Activated CD4-positive, alpha-beta T cell treated with anti-CD3 and anti-CD28 coated beads, Interleukin-2, amount 50 U/mL, for 1 hour (primary cell): ENCODE results near the gene CD22.
A peak's percentile ranks its signal among the peaks of the same experiment; 100 is the strongest.
"Not testable (repeated sequence)": the region's sequence is repeated elsewhere in the genome, so short reads cannot be mapped to it uniquely, and the experiment has no call there.

ENCODE experiments used
- DNase-seq: peaks from one replicate; pipeline ENCODE4 v3.0.0-alpha.2; 2020

Gene CD22

GRCh38 chr19:35345671-35346111 lies 16.7 kb downstream of the CD22 start:
- no peak for DNase-seq

DNA sequence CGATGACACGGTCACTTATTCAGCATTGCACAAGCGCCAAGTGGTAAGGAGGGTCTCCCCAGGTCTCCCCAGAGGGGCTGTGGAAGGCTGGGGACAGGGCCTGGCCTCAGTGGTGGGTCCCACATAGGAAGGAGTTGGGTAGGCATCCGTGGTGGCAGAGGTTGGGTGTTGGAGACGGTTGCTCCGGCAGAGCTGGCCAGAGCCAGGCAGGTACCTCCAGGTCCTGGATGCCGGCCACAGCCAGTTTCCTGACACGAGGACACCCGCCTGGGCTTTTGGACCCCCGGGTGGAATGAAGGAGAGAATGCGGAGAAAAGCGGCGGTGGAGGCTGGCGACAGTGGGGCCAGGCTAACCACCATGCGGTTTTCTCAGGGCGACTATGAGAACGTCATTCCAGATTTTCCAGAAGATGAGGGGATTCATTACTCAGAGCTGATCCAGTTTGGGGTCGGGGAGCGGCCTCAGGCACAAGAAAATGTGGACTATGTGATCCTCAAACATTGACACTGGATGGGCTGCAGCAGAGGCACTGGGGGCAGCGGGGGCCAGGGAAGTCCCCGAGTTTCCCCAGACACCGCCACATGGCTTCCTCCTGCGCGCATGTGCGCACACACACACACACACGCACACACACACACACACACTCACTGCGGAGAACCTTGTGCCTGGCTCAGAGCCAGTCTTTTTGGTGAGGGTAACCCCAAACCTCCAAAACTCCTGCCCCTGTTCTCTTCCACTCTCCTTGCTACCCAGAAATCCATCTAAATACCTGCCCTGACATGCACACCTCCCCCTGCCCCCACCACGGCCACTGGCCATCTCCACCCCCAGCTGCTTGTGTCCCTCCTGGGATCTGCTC lies 17.4 kb downstream of the CD22 start:
- peak; percentile 73 for DNase-seq

GRCh38 chr19:35347171-35347929 lies 18.4 kb downstream of the CD22 start, which contains the start of gene FFAR1:
TSS of gene FFAR1 (plus strand) at chr19:35347902. CDS start at chr19:35351552, 3,650 bp downstream.
- DNase-seq: peak; percentile 36

DNA sequence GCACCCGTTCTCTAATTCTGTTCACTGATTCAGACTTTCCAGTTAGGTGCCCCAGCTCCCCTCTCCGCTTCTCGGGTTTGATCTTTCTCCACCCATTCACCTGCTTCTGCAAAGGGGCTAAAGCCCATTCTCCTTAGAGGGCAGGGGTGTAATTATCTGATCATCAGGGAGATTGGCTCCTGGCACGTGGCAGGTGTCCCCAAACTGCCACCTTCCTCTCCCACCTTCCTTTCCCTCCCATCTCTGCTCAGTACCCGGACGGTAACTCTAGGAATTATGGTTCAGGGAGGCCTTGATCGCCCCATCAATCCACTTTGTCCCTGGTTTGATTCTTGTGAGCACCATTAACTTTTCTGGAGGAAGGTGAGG lies 18.9 kb downstream of the CD22 start:
- no peak for DNase-seq

DNA sequence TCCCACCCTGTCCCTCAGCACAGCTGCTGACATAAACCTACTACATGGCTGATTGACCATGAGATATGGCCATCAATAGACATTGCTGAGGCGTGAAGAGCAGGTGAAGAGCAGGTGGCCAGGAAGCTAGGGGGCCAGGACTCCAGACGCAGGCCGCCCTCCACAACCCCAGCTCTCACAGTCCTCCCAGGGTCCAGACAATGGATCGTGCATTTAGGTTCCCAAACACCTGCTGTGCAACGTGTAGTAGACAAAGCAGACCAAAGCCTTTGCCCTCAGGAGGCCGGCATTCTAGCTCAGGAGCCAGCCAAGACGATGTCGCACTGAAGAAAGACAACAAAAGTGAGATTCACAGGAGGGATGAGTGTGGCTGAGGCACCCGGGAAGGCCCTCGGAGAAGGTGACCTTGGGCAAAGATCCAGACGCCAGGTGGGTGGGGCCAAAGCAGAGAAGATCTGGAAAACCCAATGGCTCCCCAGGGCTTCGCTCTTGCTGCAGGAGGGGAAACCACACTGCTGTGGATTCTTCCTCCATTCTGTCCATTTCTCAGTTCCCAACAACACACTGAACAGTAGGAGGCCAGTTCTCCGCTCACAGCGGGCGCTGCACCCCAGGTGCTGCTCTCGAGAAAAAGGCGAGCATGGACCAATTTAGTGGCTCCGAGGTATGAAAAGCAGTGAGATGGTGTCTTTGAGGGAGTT lies 20.1 kb downstream of the CD22 start:
- no peak for DNase-seq

DNA sequence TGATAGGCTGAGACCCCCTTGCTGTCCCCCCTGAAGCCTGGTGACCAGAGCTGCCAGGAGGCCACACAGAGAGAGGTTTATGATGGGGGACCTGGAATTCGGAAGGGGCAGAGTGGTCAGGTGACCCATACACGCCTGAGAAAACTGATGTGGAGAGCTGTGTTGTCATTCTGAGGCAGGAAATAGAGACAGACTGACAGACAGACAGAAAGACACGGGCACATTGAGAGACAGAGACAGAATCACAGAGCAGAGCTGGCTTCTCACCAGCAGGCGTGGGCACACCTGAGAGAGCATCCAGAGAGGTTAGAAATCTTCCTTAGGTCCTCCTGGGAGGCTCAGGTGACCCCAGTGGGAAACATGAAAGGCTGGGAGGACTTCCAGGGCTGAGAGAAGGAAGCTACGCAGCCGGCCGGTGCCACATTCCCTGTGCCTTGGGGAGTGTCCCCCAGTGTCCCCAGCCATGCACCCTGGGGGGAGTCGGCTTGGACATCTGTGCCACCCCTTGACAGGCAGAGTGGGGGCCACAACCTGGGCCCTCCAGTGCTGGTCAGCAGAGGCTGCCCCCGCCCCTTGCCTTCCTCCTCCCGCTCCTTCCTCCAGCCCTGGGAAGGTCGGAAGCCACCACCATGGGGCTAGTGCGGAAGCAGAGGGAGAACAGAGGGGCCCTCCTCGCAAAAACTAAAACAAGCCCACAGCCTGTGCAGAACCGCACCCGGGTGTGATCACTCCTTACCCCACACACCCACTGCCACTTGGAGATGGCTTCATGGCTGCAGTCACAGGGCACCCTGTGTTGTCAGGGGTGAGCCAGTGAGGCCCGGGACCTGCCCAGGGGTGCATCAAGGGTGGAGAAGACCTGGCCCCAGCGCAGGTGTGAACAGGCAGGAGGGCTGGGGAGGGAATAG lies 20.9 kb downstream of the CD22 start:
- DNase-seq: no peak

- no peak for DNase-seq
Observed at GRCh38 chr19:35350591-35350990, 21.6 kb downstream of the CD22 start.

DNA sequence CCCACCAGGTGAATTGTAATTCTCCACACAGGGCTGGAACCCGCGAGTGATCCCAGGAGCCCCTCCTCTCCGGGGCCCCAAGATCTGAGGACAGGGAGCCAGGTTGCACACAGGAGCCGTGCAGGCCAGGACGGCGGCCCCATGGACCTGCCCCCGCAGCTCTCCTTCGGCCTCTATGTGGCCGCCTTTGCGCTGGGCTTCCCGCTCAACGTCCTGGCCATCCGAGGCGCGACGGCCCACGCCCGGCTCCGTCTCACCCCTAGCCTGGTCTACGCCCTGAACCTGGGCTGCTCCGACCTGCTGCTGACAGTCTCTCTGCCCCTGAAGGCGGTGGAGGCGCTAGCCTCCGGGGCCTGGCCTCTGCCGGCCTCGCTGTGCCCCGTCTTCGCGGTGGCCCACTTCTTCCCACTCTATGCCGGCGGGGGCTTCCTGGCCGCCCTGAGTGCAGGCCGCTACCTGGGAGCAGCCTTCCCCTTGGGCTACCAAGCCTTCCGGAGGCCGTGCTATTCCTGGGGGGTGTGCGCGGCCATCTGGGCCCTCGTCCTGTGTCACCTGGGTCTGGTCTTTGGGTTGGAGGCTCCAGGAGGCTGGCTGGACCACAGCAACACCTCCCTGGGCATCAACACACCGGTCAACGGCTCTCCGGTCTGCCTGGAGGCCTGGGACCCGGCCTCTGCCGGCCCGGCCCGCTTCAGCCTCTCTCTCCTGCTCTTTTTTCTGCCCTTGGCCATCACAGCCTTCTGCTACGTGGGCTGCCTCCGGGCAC lies 22.6 kb downstream of the CD22 start:
- no peak for DNase-seq

DNA sequence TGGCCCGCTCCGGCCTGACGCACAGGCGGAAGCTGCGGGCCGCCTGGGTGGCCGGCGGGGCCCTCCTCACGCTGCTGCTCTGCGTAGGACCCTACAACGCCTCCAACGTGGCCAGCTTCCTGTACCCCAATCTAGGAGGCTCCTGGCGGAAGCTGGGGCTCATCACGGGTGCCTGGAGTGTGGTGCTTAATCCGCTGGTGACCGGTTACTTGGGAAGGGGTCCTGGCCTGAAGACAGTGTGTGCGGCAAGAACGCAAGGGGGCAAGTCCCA lies 23.1 kb downstream of the CD22 start:
- DNase-seq: no peak

DNA sequence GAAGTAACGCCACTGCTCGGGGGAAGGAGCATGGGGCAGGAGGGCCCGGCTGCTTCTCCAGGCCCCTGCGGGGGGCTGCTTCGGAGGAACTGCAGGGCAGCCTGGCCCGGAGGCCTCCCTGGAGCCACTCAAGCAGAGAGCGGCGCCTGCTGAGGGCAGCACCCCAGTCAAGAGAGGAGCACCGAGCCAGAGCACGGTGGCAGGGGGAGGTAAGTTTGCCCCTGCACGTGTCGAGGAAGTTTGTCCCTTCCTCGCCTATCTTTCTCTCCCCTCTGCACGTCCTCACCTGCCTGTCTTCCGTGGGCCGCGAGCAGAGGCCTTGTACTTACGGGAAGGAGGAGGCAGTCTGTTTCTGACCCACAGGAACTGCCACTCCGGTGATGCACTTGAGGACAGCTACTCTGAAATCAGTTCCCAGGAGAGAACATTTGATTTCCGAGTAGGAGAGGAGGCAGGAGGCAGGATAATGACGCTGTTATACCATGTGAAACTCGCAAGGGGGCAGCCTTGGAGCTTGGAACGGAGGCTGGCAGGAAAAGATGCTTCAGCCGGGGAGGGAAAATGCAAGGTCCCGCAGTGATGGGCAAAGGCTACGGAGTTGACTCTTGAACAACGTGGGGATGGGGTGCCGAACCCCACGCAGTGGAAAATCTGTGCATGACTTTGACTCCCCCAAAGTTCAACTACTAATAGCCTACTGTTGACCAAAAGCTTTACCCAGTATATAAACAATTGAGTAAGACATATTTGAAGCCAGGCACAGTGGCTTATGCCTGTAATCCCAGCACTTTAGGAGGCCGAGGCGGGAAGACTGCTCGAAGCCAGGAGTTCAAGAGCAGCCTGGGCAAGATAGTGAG lies 23.7 kb downstream of the CD22 start:
- DNase-seq: peak; percentile 65

DNA sequence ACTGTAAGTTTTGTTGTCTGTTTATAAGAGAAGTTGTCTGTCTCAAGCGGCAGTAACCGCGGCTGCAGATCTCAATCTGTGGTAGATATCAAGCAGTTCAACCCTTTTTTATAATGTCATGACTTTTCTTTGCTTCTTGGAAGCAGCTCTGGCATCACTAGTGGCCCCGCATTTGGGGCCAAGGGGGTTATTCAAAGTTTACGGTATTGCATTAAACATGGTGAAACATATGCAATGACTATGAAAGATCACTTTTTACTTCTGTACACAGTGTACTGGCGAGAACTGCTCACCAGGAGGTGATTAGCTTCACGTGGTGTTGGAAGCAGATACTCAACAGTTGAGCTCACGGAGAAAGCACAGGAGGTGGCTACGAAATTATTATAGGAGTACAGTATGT lies 24.6 kb downstream of the CD22 start:
- DNase-seq: no peak

- DNase-seq: no peak
Observed at GRCh38 chr19:35354898-35355297, 25.9 kb downstream of the CD22 start.

DNA sequence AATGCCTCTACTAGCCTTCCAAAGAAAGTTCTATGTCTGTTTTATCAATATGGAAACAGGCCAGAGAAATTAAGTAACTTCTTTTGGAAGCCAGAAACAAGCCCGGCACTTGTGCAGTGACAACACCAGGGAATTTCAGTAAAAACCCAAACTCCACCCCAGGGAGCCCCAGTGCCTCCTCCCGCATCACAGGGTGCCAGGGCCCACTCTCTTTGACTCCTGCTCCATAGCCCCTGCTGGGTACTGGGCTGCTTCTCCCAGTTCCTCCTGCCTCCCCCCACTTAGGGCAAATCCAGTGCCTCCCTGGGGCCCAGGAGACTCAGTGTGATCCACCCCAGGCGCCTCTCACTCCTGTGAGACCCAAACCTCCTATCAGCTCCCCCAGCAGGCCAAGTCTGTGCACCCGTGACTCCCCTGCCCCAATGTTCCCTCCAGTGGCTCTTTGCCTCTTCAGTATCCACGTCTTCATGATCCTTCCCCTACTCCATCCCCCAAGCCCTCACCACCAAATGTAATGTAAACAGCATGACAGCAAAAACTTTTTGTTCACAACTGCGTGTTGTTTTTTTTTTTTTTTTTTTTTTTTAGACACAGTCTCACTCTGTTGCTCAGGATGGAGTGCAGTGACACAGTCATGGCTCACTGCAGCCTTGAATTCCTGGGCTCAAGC lies 26.9 kb downstream of the CD22 start:
- no peak for DNase-seq

- no peak for DNase-seq
Observed at GRCh38 chr19:35357867-35358573, 29.0 kb downstream of the CD22 start, which contains the start of gene FFAR3. TSS of gene FFAR3 (plus strand) at chr19:35358460. CDS start at chr19:35358891, 431 bp downstream.

- DNase-seq: not testable (repeated sequence)
Observed at GRCh38 chr19:35358834-35359233, 29.8 kb downstream of the CD22 start.

GRCh38 chr19:35359395-35359794 lies 30.4 kb downstream of the CD22 start:
- not testable (repeated sequence) for DNase-seq

DNA sequence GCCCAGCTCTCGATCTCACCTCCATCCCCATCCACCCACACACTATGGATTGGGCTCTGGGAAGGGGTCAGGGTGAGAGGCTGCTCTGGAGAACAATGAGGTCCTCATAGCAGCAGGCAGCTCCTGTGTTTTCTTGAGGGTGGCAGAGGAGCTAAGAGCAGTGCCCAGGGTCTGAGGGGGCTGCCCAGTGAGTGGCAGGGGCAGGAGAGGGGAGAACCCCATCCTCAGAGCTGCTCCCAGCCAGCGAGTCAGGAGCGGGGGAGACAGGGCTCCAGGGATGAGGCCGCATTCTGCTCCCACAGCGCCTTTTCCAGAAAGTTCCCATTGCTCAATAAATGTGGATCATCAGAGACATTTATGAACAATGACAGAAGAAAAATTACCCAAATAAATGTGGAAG lies 31.1 kb downstream of the CD22 start:
- DNase-seq: not testable (repeated sequence)

GRCh38 chr19:35360880-35361420 lies 32.0 kb downstream of the CD22 start:
- DNase-seq: no peak
